ENCODE measurements around the gene TMPRSS3. TPM values are rescaled to one million over a fixed set of nuclear protein-coding genes. Genes with fewer than 3 reads are reported as not detected.

Gene TMPRSS3
- total RNA-seq, 1 experiment from 2014 or later: not detected

GRCh38 chr21:42366292-42367010 is 29.4 kb downstream of the TMPRSS3 start, which contains the start of gene TFF1:
TFF1 (minus strand) TSS chr21:42366535; CDS start chr21:42366495, 40 bp downstream.
- TF ChIP-seq EZH2 (IDR thresholded peaks at IDR 0.05; ENCODE audit: borderline replicate concordance, low read depth, low read length, poor library complexity, severe bottlenecking) (no peak), CTCF (conservative IDR thresholded peaks at IDR 0.05; ENCODE audit: low read depth, low read length) (no peak)
- no peaks in the 10 kb centered on the region for H3K27me3 ChIP-seq (replicated peaks; ENCODE audit: insufficient read depth, low read depth, low read length, poor library complexity)
- H3K4me1 ChIP-seq (ENCODE audit: insufficient read depth, low read length, poor library complexity, severe bottlenecking): peaks cover 3% of the 10 kb centered on the region
- CTCF ChIA-PET: no interaction called here
- H3K4me3 ChIP-seq (ENCODE audit: low read depth, low read length, poor library complexity, severe bottlenecking): no peak within 1 kb of the TSS
- POLR2A ChIA-PET (ENCODE audit: low non-redundant PET): no interaction called here
- intact Hi-C loops (cut with micrococcal nuclease; ENCODE audit: unreplicated experiment): no loop called here
- BruUV-seq (replicated peaks): no TSS peak
- H3K36me3 ChIP-seq (ENCODE audit: insufficient read depth, low read length, poor library complexity, severe bottlenecking): no peaks in the 10 kb centered on the region
- no peaks in the 10 kb centered on the region for H3K9me3 ChIP-seq (ENCODE audit: low read depth, low read length, poor library complexity, severe bottlenecking)
- no peak for DNase-seq (ENCODE audit: low spot score)
- no peak within 1 kb of the TSS for H3K27ac ChIP-seq (ENCODE audit: low read depth, low read length, poor library complexity, severe bottlenecking)

GRCh38 chr21:42365770-42366169 is 30.1 kb downstream of the TMPRSS3 start:
- Histone ChIP-seq H3K4me3 (ENCODE audit: low read depth, low read length, poor library complexity, severe bottlenecking) (no peak overlapping the region), H3K36me3 (ENCODE audit: insufficient read depth, low read length, poor library complexity, severe bottlenecking) (no peaks in the 10 kb centered on the region), H3K9me3 (ENCODE audit: low read depth, low read length, poor library complexity, severe bottlenecking) (no peaks in the 10 kb centered on the region), H3K27me3 (replicated peaks; ENCODE audit: insufficient read depth, low read depth, low read length, poor library complexity) (no peaks in the 10 kb centered on the region), H3K4me1 (ENCODE audit: insufficient read depth, low read length, poor library complexity, severe bottlenecking) (peaks cover 3% of the 10 kb centered on the region), H3K27ac (ENCODE audit: low read depth, low read length, poor library complexity, severe bottlenecking) (no peak overlapping the region)
- POLR2A ChIA-PET (ENCODE audit: low non-redundant PET): no interaction called here
- TF ChIP-seq CTCF (conservative IDR thresholded peaks at IDR 0.05; ENCODE audit: low read depth, low read length): no peak
- no peak for TF ChIP-seq EZH2 (IDR thresholded peaks at IDR 0.05; ENCODE audit: borderline replicate concordance, low read depth, low read length, poor library complexity, severe bottlenecking)
- CTCF ChIA-PET: no interaction called here
- no peak for DNase-seq (ENCODE audit: low spot score)
- intact Hi-C loops (cut with micrococcal nuclease; ENCODE audit: unreplicated experiment): no loop called here
- BruUV-seq (replicated peaks): no TSS peak

GRCh38 chr21:42364304-42364865 is 31.5 kb downstream of the TMPRSS3 start:
- H3K27me3 ChIP-seq (replicated peaks; ENCODE audit: insufficient read depth, low read depth, low read length, poor library complexity): no peaks in the 10 kb centered on the region
- H3K27ac ChIP-seq (ENCODE audit: low read depth, low read length, poor library complexity, severe bottlenecking): no peak overlapping the region
- H3K36me3 ChIP-seq (ENCODE audit: insufficient read depth, low read length, poor library complexity, severe bottlenecking): no peaks in the 10 kb centered on the region
- intact Hi-C loops (cut with micrococcal nuclease; ENCODE audit: unreplicated experiment): no loop called here
- CTCF ChIA-PET: no interaction called here
- BruUV-seq (replicated peaks): no TSS peak
- H3K4me3 ChIP-seq (ENCODE audit: low read depth, low read length, poor library complexity, severe bottlenecking): no peak overlapping the region
- peaks cover 5% of the 10 kb centered on the region for H3K9me3 ChIP-seq (ENCODE audit: low read depth, low read length, poor library complexity, severe bottlenecking)
- DNase-seq (ENCODE audit: low spot score): no peak
- POLR2A ChIA-PET (ENCODE audit: low non-redundant PET): no interaction called here
- H3K4me1 ChIP-seq (ENCODE audit: insufficient read depth, low read length, poor library complexity, severe bottlenecking): peaks cover 3% of the 10 kb centered on the region
- TF ChIP-seq EZH2 (IDR thresholded peaks at IDR 0.05; ENCODE audit: borderline replicate concordance, low read depth, low read length, poor library complexity, severe bottlenecking) (no peak), CTCF (conservative IDR thresholded peaks at IDR 0.05; ENCODE audit: low read depth, low read length) (no peak)
